Stimulated activated CD8-positive, alpha-beta memory T cell treated with anti-CD3 and anti-CD28 coated beads, Interleukin-7, amount 100 ng/mL, for 48 hours (primary cell): ENCODE data around the gene NKD1.
A peak's percentile ranks its signal among the peaks of the same experiment; 100 is the strongest.

Source experiments
- DNase-seq, 2 donors: peaks; one replicate each; pipeline ENCODE4 v3.0.0-alpha.2; 2020; ENCODE audit warnings: low read depth in 1 of 2; ENCODE audit errors: extremely low read depth in 1 of 2

The NKD1 gene

DNA sequence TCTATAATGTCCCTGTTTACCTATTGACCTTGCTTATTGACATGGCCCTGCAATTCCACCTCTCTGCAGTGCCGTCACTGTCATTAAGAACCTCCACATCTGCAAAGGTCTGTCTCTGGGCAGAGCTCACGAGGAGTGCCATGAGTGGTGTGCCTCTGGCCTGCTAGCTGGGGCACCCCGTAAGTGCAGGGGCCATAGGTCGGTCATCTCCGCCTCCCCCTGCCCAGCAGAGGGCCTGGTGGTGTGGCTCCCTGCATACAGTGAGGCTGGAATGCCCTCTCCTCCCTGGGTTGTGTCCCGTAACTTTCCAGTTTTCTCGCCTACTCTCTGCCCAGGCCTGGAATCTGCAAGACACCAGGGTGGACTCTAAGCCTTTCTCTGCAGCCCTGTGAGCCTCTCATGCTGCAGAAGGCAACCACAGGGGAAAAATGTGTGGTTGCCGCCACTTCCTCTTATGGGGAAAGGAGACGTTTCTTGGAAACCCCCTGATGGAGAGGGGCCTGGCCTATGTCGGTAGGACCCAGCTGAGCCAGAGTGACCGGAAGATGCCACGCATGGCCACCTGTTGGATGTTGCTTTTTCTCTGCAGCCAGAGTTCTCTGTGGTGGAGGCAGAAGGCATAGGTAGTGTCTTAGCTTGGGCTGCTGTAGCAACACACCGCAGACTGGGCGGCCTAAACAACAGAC is 135.6 kb downstream of the NKD1 start:
- DNase-seq: peak in 1 of 2 donors; percentile 53

DNA sequence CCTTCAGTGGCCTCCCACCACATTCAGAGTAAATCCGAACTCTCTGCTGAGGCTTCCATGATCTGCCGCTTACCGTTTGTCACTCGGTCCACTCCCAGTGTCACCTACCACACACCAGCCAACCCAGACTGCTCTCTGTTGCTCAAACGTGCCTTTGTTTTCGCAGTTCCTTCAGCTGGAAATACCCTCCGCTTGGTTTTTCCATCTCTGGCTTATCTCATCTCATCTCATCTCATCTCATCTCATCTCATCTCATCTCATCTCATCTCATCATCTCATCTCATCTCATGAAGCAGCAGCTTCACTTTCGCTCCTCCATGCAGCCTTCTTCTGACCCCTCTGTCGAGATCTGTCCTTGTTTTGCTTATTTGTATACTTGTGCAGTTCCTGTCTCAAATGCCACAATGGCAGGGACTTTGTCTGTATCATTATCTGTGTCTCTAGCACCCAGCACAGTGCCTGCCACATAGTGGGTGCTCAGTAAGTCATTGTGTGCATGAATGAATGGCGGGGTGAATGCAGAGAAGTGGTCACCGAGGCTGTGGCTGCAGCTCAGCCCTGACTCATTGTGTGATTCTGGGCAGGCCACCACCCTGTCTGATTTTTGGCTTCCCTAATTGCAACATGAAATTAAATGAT is 136.7 kb downstream of the NKD1 start:
- no peak for DNase-seq

DNA sequence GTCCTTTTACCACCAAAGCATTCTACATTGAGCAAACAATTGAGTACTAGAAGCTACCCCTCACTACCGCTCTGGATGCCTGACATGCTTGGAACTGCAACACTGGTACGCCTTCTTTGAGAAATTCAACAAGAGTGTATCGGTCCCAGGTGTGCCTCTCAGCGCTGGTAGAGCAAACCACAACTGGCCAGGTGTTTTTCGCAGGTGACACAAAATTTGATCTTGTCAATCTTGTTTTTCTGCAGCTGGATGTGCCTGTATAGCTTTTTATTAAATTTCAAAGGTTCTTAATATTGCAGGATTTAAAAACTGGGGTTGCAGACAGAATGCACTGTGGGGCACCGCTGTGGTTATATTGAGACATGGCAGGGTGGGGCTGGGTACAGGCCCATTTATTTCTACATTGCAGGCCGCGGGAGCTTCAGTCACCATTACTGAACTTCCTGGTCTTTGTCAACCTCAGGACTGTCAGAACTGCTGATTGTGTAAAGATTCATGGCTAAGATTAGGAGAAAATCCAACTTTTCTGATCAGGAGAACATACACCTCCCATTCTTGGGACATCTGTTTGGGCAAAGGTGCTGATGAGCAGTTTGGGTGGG is 137.4 kb downstream of the NKD1 start:
- DNase-seq: no peak

DNA sequence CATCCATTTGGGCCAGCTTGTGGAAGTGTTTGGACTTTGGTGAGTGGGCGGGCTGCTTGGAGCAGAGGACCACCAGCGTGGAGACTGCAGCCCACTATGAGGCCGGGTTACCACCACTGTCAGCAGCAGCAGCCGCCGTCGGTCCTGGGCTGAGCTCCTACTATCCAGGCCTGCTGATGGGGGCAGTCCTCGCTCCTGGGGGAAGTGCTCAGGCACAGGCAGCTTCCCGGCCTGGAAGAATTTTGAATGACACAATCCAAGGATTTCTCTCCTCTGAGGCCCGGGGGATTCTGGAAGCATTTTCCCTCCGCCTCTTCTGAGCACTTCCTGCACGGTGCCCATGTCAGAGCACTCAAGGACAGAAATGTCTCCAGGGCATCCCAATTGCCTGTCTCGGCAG is 139.9 kb downstream of the NKD1 start:
- no peak for DNase-seq

DNA sequence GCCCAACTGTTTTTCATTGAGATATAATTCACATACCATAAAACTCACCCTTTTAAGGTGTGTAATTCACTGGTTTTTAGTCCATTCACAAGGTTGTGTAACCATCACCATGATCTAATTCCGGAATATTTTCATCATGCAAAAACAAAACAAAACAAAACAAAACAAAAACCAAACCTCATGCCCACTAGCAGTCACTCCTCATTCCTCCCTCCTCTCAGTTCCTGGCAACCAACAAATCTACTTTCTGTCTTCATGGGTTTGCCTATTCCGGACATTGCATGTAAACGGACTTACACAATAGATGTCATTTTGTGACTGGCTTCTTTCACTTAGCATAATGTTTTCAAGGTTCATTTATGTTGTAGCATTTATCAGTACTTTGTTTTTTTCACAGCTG is 140.7 kb downstream of the NKD1 start:
- no peak for DNase-seq

DNA sequence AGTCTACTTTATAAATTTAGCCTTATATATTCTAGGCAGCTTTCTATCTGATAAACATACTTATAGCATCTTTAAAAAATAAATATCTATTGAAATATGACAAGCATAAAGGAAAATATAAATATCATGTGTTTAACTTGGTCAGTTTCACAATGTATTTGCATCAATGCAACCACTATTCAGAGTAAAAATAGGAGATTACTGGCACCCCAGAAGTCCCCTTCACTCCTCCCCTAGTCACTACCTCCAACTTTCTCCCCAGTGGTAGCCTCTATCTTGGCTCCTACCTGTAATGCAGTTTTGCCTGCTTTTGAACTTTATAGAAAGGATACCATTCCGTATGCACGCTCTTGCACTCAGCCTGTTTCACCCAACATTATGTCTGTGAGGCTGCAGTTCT is 142.0 kb downstream of the NKD1 start:
- no peak for DNase-seq

DNA sequence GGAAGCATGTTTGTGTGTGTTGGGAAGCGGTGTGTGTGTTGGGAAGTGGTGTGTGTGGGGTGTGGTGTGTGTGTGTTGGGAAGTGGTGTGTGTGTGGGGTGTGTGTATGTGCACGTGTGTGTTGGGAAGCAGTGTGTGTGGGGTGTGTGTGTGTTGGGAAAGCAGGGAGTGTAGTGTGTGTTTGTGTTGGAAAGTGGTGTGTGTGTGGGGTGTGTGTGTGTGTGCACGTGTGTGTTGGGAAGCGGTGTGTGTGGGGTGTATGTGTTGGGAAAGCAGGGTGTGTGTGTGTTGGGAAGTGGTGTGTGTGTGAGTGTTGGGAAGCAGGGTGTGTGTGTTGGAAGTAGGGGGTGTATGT is 144.4 kb downstream of the NKD1 start:
- no peak for DNase-seq

DNA sequence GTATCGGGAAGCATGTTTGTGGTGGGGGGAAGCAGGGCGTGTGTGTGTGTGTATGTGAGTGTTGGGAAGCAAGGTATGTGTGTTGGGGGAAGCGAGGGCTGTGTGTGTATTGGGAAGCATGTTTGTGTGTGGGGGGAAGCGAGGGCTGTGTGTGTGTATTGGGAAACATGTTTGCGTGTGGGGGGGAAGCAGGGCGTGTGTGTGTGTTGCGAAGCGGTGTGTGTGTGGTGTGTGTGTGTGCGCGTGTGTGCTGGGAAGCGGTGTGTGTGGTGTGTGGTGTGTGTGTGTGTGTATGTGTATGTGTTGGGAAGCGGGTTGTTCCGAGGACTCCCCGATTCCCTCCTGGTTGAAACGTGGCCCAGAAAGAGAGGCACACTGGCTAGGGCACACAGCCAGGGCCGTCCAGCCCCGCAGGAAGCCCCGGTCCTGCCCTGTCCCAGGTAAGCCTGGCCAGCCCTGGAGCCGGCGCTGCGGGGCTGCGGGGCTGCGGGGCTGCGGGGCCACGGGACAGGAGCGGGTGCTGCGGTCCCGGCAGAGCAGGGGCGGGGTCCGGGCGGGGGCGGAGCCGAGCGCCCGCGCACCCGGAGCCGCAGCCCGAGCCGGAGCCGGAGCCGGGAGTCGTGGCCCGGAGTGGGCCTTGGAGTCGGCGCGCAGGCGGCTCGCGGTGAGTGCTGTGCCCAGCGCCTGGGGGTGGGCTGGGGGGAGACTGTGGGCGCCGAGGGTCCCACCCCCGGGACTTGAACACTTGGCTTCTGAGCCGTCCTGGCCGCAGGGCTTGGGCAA is 145.0 kb downstream of the NKD1 start, which contains the start of gene NOD2:
Gene NOD2, plus strand, starts transcription at position 608 of the 783 bp plus-strand sequence. CDS start 5,890 bp downstream, outside the sequence.
- DNase-seq: no peak

DNA sequence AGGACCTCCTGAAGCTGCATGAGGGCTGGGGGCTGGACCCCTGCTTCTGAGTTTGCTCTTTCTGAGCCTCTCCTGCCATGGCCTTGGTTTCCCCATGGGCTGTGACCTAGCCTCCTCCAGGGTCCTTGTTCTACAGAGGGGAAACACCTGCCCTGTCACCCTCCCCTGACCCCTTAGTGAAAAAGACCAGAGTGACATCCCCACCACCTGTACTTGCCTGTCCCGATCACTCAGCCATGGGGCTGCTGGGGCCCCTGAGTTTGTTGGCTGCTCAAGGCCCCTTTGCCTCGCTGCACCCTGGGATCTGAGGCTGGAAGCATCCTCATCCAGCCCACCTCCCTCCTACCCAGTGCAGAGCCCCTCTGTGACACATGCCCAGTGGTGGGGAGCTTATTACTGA is 146.0 kb downstream of the NKD1 start:
- no peak for DNase-seq

DNA sequence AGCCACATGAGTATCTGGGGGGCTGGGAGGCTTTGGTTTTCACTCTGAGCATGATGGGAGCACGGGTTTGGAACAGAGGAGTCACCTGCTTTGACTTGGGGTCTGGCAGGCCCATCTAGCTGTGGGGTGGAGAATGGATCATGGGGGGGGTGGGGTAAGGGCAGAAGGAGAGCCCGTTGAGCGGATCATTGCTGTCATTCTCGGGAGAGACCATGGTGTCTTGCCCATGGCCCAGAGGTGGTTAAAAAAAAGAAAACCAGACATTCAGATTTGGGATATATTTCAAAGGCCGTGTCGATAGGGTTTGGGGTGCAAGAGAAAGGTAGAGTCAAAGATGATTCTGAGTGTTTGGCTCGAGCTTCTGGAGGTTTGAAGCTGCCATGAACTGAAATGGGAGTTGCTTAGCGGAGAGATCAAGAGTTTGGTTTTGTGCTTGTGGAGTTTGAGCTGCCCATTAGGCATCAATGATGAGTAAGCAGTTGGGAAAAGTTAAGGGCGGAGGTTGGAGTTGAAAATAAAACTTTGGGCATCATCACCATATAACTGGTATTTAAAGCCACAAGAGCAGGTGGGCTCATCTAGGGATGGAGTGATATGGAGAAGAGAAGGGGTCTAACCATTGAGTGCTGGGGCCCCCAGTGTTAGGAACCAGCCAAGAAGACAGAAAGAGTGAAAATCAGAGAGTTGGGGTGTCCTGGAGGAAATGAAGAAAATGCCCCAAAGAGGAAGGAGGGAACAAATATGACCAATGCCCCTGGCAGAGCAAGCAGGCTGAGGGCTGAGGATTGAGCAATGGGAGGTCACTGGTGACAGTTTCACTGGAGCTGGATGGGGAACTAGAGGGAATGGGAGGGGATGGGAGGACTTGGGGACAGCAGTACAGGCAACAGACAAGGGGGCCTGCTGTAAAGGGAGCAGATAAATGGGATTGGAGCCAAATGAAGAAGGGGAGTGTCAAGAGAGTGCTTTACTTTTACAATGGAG is 147.1 kb downstream of the NKD1 start:
- no peak for DNase-seq

DNA sequence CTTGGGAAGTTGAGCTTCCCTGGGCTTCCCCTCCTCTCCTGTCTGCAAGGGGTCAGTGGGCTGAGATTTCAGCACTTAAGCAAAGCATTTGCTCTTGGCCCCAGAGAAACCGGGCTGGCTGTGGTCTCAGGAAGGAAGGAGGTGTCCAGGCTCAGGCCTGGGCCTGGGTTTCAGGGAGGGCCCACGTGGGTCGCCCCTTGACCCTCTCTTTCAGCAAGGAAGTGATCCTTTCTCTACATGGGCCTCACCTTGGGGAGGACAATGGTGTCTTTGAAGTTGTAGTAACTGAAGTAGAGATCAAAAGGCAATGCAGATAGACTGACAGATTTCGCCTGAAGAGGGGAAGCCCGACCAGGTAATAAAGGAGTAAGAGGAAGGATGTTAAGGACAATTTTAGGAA is 147.9 kb downstream of the NKD1 start:
- no peak for DNase-seq

DNA sequence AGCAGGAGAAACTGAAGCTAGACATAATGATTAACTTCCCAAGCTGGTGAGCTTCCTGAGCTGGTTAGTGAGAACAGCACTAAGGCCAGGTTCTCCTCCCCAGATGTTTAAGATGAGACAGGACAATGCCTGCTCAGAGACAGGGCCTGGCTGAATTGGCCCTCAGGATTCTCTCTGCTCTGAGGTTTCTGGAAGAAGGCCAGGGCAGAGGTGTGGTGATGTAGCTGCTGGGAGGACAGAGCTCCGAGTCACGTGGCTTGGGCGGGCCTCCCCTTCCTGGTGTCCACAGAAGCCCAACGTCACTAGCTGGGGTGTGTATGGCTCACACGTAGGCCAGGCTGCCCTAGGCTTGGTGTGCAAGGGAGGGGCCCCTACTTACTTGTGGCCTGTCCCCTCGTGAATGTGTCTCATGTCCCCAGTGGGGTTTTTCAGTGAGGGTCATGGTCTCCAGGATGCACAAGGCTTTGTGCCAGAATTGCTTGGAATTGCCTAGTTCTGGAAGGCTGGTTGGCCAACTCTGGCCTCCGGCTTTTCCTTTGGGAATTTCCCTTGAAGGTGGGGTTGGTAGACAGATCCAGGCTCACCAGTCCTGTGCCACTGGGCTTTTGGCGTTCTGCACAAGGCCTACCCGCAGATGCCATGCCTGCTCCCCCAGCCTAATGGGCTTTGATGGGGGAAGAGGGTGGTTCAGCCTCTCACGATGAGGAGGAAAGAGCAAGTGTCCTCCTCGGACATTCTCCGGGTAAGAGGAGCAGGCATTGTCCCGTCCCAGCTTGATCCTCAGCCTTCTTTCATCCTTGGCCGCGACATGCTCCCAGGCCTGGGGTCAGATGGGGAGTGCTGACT is 148.6 kb downstream of the NKD1 start:
- DNase-seq: peak in 1 of 2 donors; percentile 53

DNA sequence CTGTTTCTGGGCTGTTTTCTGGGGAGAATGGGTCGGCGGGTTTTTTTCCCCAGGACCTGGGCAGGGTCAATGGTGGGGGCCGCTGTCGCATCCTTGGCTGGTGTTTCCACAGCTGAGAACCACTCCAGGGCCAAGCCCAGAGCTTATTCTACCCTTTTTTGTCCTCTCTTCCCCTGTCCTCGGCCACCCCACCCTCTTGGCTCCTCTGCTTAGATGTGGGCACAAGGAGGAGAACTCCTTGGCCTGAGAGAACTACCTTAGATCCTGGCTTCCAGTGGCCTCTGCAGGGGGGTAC is 149.2 kb downstream of the NKD1 start:
- DNase-seq: no peak

DNA sequence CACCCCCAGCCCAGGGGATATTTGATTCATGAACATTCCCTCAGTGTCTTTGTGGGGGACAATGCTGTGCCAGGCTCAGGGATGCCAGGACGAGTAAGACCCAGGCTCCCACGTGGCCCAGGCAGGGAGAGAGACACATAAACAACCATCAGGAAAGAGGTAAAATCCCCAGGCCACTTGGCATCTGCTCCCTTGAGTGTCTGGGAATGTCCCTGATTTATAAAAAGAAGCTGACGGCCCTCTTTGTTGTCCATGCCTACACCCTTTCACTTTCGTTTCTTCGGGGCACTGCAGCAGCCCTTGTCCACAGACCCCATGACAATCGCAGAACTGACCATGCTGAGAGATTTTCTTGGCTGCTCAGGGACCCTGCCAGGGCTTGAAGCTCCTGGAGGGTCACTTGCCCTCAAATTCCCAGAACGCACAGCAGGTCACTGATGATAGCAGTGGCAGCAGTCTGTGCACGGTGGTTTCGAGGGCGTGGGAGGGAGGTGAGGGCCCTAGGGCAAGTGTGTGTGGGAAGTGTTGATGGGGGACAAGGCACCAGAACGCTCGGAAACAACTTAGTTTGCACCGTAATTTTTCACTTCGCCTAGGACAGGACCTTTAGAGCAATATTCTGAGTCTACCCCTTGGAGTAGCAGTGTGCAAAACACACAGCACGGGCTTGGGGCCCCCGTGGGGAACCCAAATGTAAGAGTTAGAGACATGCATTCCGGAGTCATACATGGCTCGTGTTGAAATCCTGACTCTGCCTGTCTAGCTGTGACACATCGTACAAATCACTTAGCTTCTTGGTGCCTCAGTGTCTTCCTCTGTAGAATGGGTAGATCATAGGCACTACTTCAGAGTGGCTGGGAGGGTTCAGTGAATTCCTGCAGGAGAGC is 149.9 kb downstream of the NKD1 start:
- DNase-seq: peak in 1 of 2 donors; percentile 62
